ENCODE results near the gene ZMIZ2. TPM values are rescaled to one million over a fixed set of nuclear protein-coding genes. Genes with fewer than 3 reads are reported as not detected.

The ZMIZ2 gene
- total and polyA plus RNA-seq, 3 experiments from 2014 or later, result 9.8 to 122 (median 119) TPM

DNA sequence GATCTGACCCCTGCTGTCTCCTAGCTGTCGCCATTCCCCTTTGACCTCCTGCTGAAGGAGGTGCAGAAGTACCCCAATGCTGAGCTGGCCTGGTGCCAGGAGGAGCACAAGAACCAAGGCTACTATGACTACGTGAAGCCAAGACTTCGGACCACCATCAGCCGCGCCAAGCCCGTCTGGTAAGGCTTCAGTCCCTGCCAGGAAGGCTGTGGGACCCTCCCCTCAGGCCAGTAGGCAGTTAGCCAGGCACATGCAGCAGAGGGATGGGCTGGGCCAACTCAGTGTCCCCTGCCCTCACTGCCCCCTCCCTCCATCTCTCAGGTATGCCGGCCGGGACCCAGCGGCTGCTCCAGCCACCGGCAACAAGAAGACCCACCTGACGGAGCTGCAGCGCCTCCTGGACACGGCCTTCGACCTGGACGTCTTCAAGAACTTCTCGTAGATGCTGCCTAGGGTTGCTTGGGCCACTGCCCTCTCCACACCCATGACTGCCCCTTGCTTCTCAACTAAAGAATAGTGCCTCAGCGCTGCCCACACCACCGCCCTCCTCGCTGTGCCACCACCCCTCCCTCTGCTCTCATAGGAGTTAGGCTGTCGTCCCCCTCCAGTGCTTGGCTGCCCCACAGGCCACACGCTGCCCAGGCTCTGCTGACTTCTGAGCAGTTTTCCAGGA lies 41.0 kb upstream of the ZMIZ2 start:
- H3K27ac ChIP-seq (ENCODE audit: low read depth, low read length), result no peak overlapping the region
- peaks cover 10% of the 10 kb centered on the region for H3K36me3 ChIP-seq (ENCODE audit: insufficient read depth, low read length)
- no peak overlapping the region for H3K4me3 ChIP-seq (ENCODE audit: low read length)
- POLR2A ChIA-PET, result no interaction called here
- peaks cover 14 to 17% (median 14%) of the 10 kb centered on the region in 3 donors for H3K4me1 Mint-ChIP-seq
- no peaks in the 10 kb centered on the region for H3K9me3 Mint-ChIP-seq
- peaks cover 7% of the 10 kb centered on the region for H3K4me1 ChIP-seq (ENCODE audit: insufficient read depth, low read length)
- H3K27me3 Mint-ChIP-seq, result no peaks in the 10 kb centered on the region
- DNase-seq, result no peak
- no peaks in the 10 kb centered on the region for H3K27me3 ChIP-seq (ENCODE audit: insufficient read depth, low read length, poor library complexity, severe bottlenecking)
- CTCF ChIA-PET, result no interaction called here
- H3K27ac Mint-ChIP-seq, result peak overlapping the region in 3 of 8 donors; percentile 29 to 79 (median 55)
- peaks cover 0 to 59% (median 12%) of the 10 kb centered on the region in 3 donors for H3K36me3 Mint-ChIP-seq
- no peak overlapping the region for H3K4me3 Mint-ChIP-seq
- H3K9me3 ChIP-seq (ENCODE audit: low read length), result no peaks in the 10 kb centered on the region

DNA sequence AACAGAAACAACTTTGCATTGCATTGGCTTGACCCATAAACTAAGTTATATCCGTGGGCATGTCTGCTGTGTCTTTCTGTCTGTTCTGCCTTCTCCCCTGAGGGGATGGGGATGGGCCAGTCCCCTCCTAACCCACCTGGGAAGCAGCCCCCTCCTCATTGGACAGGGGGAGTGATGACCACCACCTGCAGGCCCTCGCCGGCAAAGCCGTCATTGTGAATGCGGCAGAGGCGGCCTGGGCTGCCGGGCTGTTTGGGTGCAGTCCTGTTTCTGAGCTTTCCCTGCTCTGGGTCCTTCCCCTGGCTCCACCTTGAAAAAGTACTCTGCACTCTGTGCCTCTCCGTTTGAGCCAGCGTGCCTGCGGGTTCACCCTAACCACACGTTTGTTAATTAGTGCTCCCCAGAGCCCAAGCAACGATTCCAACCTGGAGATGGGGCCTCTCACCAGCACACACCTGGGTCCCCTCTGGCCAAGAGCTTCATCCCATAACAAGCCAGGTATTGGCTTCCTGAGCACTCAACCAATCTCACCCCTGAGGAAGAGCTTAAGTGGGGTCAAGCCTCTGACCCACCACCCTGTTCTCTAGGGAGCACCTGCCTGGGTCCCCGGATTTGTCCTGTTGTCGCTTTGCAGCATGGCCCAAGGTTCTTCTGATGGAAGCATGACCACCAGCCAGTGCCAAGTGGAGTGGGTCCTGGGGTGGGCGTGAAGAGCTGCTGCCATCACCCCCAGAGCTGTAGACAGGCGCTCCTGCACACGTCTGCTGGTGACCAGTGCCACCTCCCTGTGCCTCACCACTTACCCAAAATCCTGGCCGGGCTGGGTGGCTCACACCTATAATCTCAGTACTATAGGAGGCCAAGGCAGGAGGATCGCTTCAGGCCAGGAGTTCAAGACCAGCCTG lies 39.4 kb upstream of the ZMIZ2 start:
- POLR2A ChIA-PET, result no interaction called here
- CTCF ChIA-PET, result interaction anchor here (0.9 kb wide), 1 partner anchor 427 kb away, joined by 3 read pairs; no protein-coding TSS in a partner anchor
- no peak for DNase-seq
- peak overlapping the region in 5 of 8 donors; percentile 45 to 82 (median 66) for H3K27ac Mint-ChIP-seq
- no peak overlapping the region for H3K4me3 Mint-ChIP-seq
- H3K36me3 Mint-ChIP-seq, result peaks cover 0 to 49% (median 8%) of the 10 kb centered on the region in 3 donors
- peaks cover 10% of the 10 kb centered on the region for H3K36me3 ChIP-seq (ENCODE audit: insufficient read depth, low read length)
- H3K4me3 ChIP-seq (ENCODE audit: low read length), result no peak overlapping the region
- no peaks in the 10 kb centered on the region for H3K9me3 Mint-ChIP-seq
- no peaks in the 10 kb centered on the region for H3K27me3 ChIP-seq (ENCODE audit: insufficient read depth, low read length, poor library complexity, severe bottlenecking)
- H3K4me1 ChIP-seq (ENCODE audit: insufficient read depth, low read length), result peaks cover 7% of the 10 kb centered on the region
- H3K4me1 Mint-ChIP-seq, result peaks cover 16 to 20% (median 19%) of the 10 kb centered on the region in 3 donors
- H3K27me3 Mint-ChIP-seq, result no peaks in the 10 kb centered on the region
- H3K27ac ChIP-seq (ENCODE audit: low read depth, low read length), result no peak overlapping the region
- no peaks in the 10 kb centered on the region for H3K9me3 ChIP-seq (ENCODE audit: low read length)

DNA sequence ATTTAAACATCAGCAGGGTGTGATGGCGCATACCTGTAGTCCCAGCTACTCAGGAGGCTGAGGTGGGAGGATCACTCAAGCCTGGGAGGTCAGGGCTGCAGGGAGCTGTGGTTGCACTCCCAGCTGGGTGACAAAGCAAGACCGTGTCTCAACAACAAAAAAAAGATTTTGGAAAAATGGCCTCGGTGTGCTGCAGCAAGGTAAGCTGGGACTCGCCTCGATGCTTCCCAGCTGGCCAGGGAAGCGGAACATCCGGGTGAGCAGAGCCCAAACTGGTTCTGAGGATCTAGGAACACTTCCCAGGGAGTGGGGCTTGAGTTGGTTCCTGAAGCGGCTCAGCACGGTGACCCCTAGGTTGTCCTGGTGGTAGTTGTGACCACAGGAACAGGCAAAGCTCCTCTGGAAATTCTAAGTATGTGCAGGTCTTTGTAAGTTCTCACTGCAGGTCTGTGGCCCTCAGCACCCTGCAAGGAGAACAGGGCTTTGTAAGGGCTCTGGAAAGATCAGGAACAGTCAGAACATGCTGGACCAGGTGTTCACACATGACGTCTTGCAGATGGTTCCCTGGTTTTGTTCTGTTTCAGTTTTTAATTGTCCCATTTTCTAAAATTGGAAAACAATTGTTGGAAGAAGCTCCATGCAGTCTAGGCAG lies 38.6 kb upstream of the ZMIZ2 start:
- Histone ChIP-seq H3K27ac (ENCODE audit: low read depth, low read length) (no peak overlapping the region), H3K27me3 (ENCODE audit: insufficient read depth, low read length, poor library complexity, severe bottlenecking) (no peaks in the 10 kb centered on the region), H3K4me1 (ENCODE audit: insufficient read depth, low read length) (peaks cover 7% of the 10 kb centered on the region), H3K36me3 (ENCODE audit: insufficient read depth, low read length) (peaks cover 10% of the 10 kb centered on the region), H3K9me3 (ENCODE audit: low read length) (no peaks in the 10 kb centered on the region), H3K4me3 (ENCODE audit: low read length) (no peak overlapping the region)
- peak overlapping the region in 1 of 7 donors; percentile 23 for H3K4me3 Mint-ChIP-seq
- H3K27me3 Mint-ChIP-seq, result no peaks in the 10 kb centered on the region
- no peak for DNase-seq
- peak overlapping the region; percentile 62 to 99 (median 80) for H3K27ac Mint-ChIP-seq
- POLR2A ChIA-PET, result no interaction called here
- CTCF ChIA-PET, result interaction anchor here (0.9 kb wide), 1 partner anchor 426 kb away, joined by 3 read pairs; no protein-coding TSS in a partner anchor
- peaks cover 0 to 46% (median 6%) of the 10 kb centered on the region in 3 donors for H3K36me3 Mint-ChIP-seq
- H3K9me3 Mint-ChIP-seq, result no peaks in the 10 kb centered on the region
- H3K4me1 Mint-ChIP-seq, result peaks cover 16 to 20% (median 19%) of the 10 kb centered on the region in 3 donors

DNA sequence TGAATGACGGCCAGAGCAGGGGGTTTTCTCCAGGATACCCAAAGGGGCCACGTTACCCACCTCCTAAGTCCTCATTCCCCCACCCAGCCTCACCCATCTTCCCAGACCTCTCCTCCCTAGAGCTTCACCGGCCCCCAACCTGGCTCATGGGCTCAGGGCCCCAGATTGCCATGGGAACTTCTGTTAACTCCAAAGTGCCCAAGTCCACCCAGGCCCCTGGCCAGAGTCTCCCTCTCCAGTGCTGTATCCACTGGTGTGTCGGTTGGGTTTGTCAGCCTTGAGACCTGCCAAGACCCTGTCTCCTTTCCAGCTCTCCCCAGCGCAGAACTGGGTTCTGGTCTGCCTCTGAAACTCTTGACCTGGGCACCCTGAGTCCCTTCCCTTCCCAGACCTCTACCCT lies 37.1 kb upstream of the ZMIZ2 start:
- Mint-ChIP-seq H3K4me3 (no peak overlapping the region), H3K36me3 (peaks cover 0 to 37% (median 5%) of the 10 kb centered on the region in 3 donors), H3K27ac (peak overlapping the region; percentile 57 to 95 (median 84)), H3K27me3 (no peaks in the 10 kb centered on the region), H3K9me3 (no peaks in the 10 kb centered on the region), H3K4me1 (peaks cover 16 to 20% (median 19%) of the 10 kb centered on the region in 3 donors)
- Histone ChIP-seq H3K4me1 (ENCODE audit: insufficient read depth, low read length) (peaks cover 7% of the 10 kb centered on the region), H3K9me3 (ENCODE audit: low read length) (no peaks in the 10 kb centered on the region), H3K36me3 (ENCODE audit: insufficient read depth, low read length) (peaks cover 10% of the 10 kb centered on the region), H3K27ac (ENCODE audit: low read depth, low read length) (no peak overlapping the region), H3K4me3 (ENCODE audit: low read length) (no peak overlapping the region), H3K27me3 (ENCODE audit: insufficient read depth, low read length, poor library complexity, severe bottlenecking) (no peaks in the 10 kb centered on the region)
- DNase-seq, result no peak
- ChIA-PET CTCF (no interaction called here), POLR2A (no interaction called here)

DNA sequence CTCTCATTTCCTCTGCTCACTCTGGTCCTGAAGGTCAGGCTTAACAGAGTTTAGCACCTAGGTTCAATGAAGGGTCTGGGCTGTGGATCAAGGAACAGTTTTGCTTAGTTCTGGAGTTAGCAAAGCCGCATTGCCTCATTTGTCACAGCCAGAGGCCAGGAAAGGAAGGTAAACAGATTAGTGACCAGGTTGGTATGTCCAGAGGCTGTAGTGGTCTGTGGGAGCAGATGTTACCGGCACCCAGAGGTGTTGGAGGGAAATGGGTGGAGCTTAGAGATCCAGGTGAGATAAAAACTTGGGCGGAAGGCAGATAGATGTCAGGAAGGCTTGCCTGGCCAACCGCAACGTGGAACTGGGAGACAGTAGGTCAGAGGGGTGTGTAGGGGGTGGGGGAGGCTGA lies 36.6 kb upstream of the ZMIZ2 start:
- Histone ChIP-seq H3K9me3 (ENCODE audit: low read length) (no peaks in the 10 kb centered on the region), H3K4me3 (ENCODE audit: low read length) (no peak overlapping the region), H3K27me3 (ENCODE audit: insufficient read depth, low read length, poor library complexity, severe bottlenecking) (no peaks in the 10 kb centered on the region), H3K36me3 (ENCODE audit: insufficient read depth, low read length) (peaks cover 8% of the 10 kb centered on the region), H3K4me1 (ENCODE audit: insufficient read depth, low read length) (peaks cover 7% of the 10 kb centered on the region), H3K27ac (ENCODE audit: low read depth, low read length) (no peak overlapping the region)
- Mint-ChIP-seq H3K4me3 (peak overlapping the region in 4 of 7 donors; percentile 33 to 70 (median 48)), H3K9me3 (no peaks in the 10 kb centered on the region), H3K4me1 (peaks cover 16 to 20% (median 19%) of the 10 kb centered on the region in 3 donors), H3K27ac (peak overlapping the region; percentile 57 to 95 (median 88)), H3K36me3 (peaks cover 0 to 32% (median 5%) of the 10 kb centered on the region in 3 donors), H3K27me3 (no peaks in the 10 kb centered on the region)
- no peak for DNase-seq
- CTCF ChIA-PET, result no interaction called here
- POLR2A ChIA-PET, result no interaction called here

DNA sequence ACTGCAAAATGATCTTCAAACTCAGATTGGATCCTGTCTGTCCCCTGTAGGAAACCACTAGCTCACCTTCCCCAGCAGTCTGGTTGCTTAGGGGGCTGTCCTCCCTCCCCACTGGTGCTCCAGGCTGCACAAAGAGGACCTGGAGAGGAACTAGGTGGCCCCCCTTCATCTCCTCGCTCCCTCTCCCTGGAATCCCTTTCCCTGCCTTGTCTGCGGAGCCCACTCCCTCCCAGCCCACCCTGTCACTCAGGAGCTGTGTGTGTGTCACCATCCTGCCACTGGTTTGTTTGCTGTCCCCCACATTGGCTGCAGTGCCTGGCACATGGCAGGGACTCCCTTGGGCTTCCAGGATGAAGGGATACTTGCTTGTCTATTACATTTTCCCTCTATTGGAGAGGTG lies 35.5 kb upstream of the ZMIZ2 start:
- Histone ChIP-seq H3K9me3 (ENCODE audit: low read length) (no peaks in the 10 kb centered on the region), H3K36me3 (ENCODE audit: insufficient read depth, low read length) (no peaks in the 10 kb centered on the region), H3K4me1 (ENCODE audit: insufficient read depth, low read length) (peaks cover 7% of the 10 kb centered on the region), H3K4me3 (ENCODE audit: low read length) (no peak overlapping the region), H3K27me3 (ENCODE audit: insufficient read depth, low read length, poor library complexity, severe bottlenecking) (no peaks in the 10 kb centered on the region), H3K27ac (ENCODE audit: low read depth, low read length) (no peak overlapping the region)
- DNase-seq, result no peak
- ChIA-PET POLR2A (no interaction called here), CTCF (no interaction called here)
- Mint-ChIP-seq H3K4me1 (peaks cover 16 to 20% (median 19%) of the 10 kb centered on the region in 3 donors), H3K9me3 (no peaks in the 10 kb centered on the region), H3K4me3 (peak overlapping the region in 1 of 7 donors; percentile 5), H3K27me3 (no peaks in the 10 kb centered on the region), H3K36me3 (peaks cover 0 to 21% (median 4%) of the 10 kb centered on the region in 3 donors), H3K27ac (peak overlapping the region in 4 of 8 donors; percentile 32 to 96 (median 78))

DNA sequence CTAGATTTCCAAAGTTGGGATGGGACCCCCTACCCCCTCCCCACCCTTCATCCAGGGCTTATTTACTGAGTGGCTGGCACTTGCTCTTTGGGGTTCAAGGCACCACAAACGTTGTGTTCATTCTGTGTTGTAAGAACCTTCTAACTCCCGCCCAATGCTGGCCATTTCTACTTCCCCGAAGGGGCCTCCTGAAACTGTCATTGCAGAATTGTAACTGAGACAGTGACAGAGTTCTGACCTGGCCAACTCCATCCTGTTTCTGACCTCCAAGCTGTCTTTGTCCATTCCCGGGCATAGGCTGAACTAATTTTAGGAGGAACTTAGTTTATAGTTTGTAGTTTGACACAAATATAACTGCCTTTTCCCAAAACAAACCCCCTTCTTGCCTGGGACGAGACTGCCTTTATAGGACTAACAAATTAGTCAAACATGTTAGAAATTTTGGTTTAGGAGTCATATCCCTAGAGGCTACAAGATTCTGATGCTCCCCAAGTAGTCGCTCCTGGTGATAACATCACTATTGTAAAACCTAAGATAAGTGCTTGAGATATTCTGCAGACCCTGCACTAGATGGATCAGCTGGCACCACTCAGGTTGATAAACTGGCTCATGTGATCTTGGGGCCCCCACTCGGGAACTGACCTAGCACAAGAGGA lies 34.8 kb upstream of the ZMIZ2 start:
- Histone ChIP-seq H3K27me3 (ENCODE audit: insufficient read depth, low read length, poor library complexity, severe bottlenecking) (no peaks in the 10 kb centered on the region), H3K36me3 (ENCODE audit: insufficient read depth, low read length) (no peaks in the 10 kb centered on the region), H3K4me1 (ENCODE audit: insufficient read depth, low read length) (peaks cover 7% of the 10 kb centered on the region), H3K4me3 (ENCODE audit: low read length) (no peak overlapping the region), H3K9me3 (ENCODE audit: low read length) (no peaks in the 10 kb centered on the region), H3K27ac (ENCODE audit: low read depth, low read length) (no peak overlapping the region)
- ChIA-PET CTCF (no interaction called here), POLR2A (no interaction called here)
- Mint-ChIP-seq H3K27me3 (no peaks in the 10 kb centered on the region), H3K36me3 (peaks cover 0 to 15% (median 4%) of the 10 kb centered on the region in 3 donors), H3K4me1 (peaks cover 16 to 20% (median 19%) of the 10 kb centered on the region in 3 donors), H3K9me3 (no peaks in the 10 kb centered on the region), H3K27ac (peak overlapping the region in 3 of 8 donors; percentile 56 to 63 (median 61)), H3K4me3 (no peak overlapping the region)
- DNase-seq, result no peak

All from CD8-positive, alpha-beta memory T cell (primary cell).